Measurements from ENCODE around the gene ZNF319. TPM values are rescaled to one million over a fixed set of nuclear protein-coding genes. Genes with fewer than 3 reads are reported as not detected.

ZNF319 gene
- total RNA-seq, 2 experiments from 2014 or later, result 4.7 to 12.7 TPM

- Histone ChIP-seq H2AFZ (ENCODE audit: low read length) (no peak overlapping the region), H3K27ac (ENCODE audit: low read depth, low read length, poor library complexity, severe bottlenecking) (no peak overlapping the region), H4K20me1 (ENCODE audit: insufficient read depth, low read length) (no peaks in the 10 kb centered on the region), H3K4me3 (ENCODE audit: low read depth, low read length, poor library complexity, severe bottlenecking) (no peak overlapping the region), H3K9me2 (ENCODE audit: insufficient read depth, low read length) (no peaks in the 10 kb centered on the region), H3K36me3 (ENCODE audit: insufficient read depth, low read length) (peaks cover 10% of the 10 kb centered on the region), H3K9me3 (ENCODE audit: low read length) (no peaks in the 10 kb centered on the region), H3K4me2 (ENCODE audit: low read length) (no peak overlapping the region), H3K4me1 (ENCODE audit: insufficient read depth, low read length, poor library complexity, severe bottlenecking) (no peaks in the 10 kb centered on the region), H3K79me2 (ENCODE audit: insufficient read depth, low read depth, low read length) (no peaks in the 10 kb centered on the region)
- intact Hi-C loops (cut with micrococcal nuclease; ENCODE audit: unreplicated experiment), result no loop called here
- no peak for DNase-seq (ENCODE audit: low spot score)
- no peak for TF ChIP-seq EZH2phosphoT487 (IDR thresholded peaks at IDR 0.05; ENCODE audit: borderline replicate concordance, low read depth, low read length)
- no peak for TF ChIP-seq CTCF (conservative IDR thresholded peaks at IDR 0.05; ENCODE audit: low read length)
- CTCF ChIA-PET (ENCODE audit: unreplicated experiment), result no interaction called here
- POLR2A ChIA-PET, result interaction anchor here (1.2 kb wide), 1 partner anchor 23 kb away, joined by 4 read pairs; no protein-coding TSS in a partner anchor
- BruUV-seq (replicated peaks), result no TSS peak
Measured at GRCh38 chr16:57993438-57993837, 7.0 kb downstream of the ZNF319 start.

DNA sequence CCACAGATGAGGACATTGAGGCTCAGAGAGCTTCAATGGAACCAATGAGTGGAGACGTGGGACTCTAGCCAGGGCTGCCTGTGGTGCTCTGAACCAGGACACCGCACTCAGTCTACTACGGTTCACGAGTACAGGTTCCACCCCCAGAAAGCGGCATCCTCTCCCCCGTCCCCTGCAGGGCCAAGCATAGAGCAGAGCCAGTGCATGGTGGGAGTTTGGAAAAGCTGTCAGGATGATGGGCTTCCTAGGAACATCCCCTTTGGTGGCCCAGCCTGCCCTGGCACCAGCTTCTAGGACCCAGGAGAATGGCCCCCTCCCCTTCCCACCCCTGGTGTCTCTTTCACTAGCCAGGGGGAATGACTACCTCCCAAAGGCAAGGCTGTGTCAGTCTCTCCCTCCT, 8.4 kb downstream of the ZNF319 start:
- H4K20me1 ChIP-seq (ENCODE audit: insufficient read depth, low read length), result no peaks in the 10 kb centered on the region
- no peaks in the 10 kb centered on the region for H3K9me3 ChIP-seq (ENCODE audit: low read length)
- H3K4me2 ChIP-seq (ENCODE audit: low read length), result no peak overlapping the region
- no peak overlapping the region for H3K27ac ChIP-seq (ENCODE audit: low read depth, low read length, poor library complexity, severe bottlenecking)
- no peaks in the 10 kb centered on the region for H3K9me2 ChIP-seq (ENCODE audit: insufficient read depth, low read length)
- intact Hi-C loops (cut with micrococcal nuclease; ENCODE audit: unreplicated experiment), result no loop called here
- H2AFZ ChIP-seq (ENCODE audit: low read length), result no peak overlapping the region
- H3K4me1 ChIP-seq (ENCODE audit: insufficient read depth, low read length, poor library complexity, severe bottlenecking), result no peaks in the 10 kb centered on the region
- TF ChIP-seq EZH2phosphoT487 (IDR thresholded peaks at IDR 0.05; ENCODE audit: borderline replicate concordance, low read depth, low read length), result no peak
- TF ChIP-seq CTCF (conservative IDR thresholded peaks at IDR 0.05; ENCODE audit: low read length), result no peak
- H3K36me3 ChIP-seq (ENCODE audit: insufficient read depth, low read length), result peaks cover 10% of the 10 kb centered on the region
- H3K79me2 ChIP-seq (ENCODE audit: insufficient read depth, low read depth, low read length), result no peaks in the 10 kb centered on the region
- no peak overlapping the region for H3K4me3 ChIP-seq (ENCODE audit: low read depth, low read length, poor library complexity, severe bottlenecking)
- ChIA-PET CTCF (ENCODE audit: unreplicated experiment) (interaction anchor here (0.6 kb wide), 1 partner anchor 42 kb away, joined by 13 read pairs; no protein-coding TSS in a partner anchor), POLR2A (interaction anchor here (0.6 kb wide), 1 partner anchor 74 kb away, joined by 3 read pairs; no protein-coding TSS in a partner anchor)
- no TSS peak for BruUV-seq (replicated peaks)
- no peak for DNase-seq (ENCODE audit: low spot score)

GRCh38 chr16:57991551-57992059, 8.9 kb downstream of the ZNF319 start:
- CTCF ChIA-PET (ENCODE audit: unreplicated experiment), result interaction anchor here (0.6 kb wide), 1 partner anchor 43 kb away, joined by 13 read pairs; no protein-coding TSS in a partner anchor
- no peak overlapping the region for H2AFZ ChIP-seq (ENCODE audit: low read length)
- DNase-seq (ENCODE audit: low spot score), result no peak
- H3K9me3 ChIP-seq (ENCODE audit: low read length), result no peaks in the 10 kb centered on the region
- no peaks in the 10 kb centered on the region for H3K79me2 ChIP-seq (ENCODE audit: insufficient read depth, low read depth, low read length)
- no peak overlapping the region for H3K4me2 ChIP-seq (ENCODE audit: low read length)
- H4K20me1 ChIP-seq (ENCODE audit: insufficient read depth, low read length), result no peaks in the 10 kb centered on the region
- BruUV-seq (replicated peaks), result no TSS peak
- H3K27ac ChIP-seq (ENCODE audit: low read depth, low read length, poor library complexity, severe bottlenecking), result no peak overlapping the region
- no peaks in the 10 kb centered on the region for H3K9me2 ChIP-seq (ENCODE audit: insufficient read depth, low read length)
- H3K36me3 ChIP-seq (ENCODE audit: insufficient read depth, low read length), result peaks cover 10% of the 10 kb centered on the region
- POLR2A ChIA-PET, result interaction anchor here (0.5 to 0.6 kb wide), 2 partner anchors 8 to 74 kb away, joined by 3 read pairs; no protein-coding TSS in a partner anchor
- no peak overlapping the region for H3K4me3 ChIP-seq (ENCODE audit: low read depth, low read length, poor library complexity, severe bottlenecking)
- no peaks in the 10 kb centered on the region for H3K4me1 ChIP-seq (ENCODE audit: insufficient read depth, low read length, poor library complexity, severe bottlenecking)
- TF ChIP-seq EZH2phosphoT487 (IDR thresholded peaks at IDR 0.05; ENCODE audit: borderline replicate concordance, low read depth, low read length), result no peak
- TF ChIP-seq CTCF (conservative IDR thresholded peaks at IDR 0.05; ENCODE audit: low read length), result no peak
- intact Hi-C loops (cut with micrococcal nuclease; ENCODE audit: unreplicated experiment), result no loop called here

All from OCI-LY7 (cell line).